GM18520 (cell line): ENCODE measurements around the gene DHRS7B.

ENCODE experiments used
- ATAC-seq: cut with Tn5 transposase; IDR thresholded peaks from one replicate; pipeline ENCODE4 v1.9.1; 2021; ENCODE audit not compliant: unreplicated experiment

Gene DHRS7B

GRCh38 chr17:21233581-21234347 lies 107.0 kb downstream of the DHRS7B start:
- no peak for ATAC-seq

DNA sequence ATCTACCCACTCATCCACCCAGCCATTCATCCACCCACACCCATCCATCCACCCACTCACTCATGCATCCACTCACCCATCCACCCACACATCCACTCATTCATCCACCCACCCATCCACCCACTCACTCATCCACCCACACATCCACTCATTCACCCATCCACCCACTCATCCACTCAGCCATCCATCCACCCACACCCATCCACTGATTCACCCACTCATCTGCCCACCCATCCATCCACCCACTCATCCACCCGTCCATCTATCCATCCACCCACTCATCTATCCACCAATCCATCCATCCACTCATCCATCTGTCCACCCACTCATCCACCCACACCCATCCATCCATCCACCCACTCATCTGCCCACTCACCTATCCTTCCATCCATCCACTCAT lies 109.2 kb downstream of the DHRS7B start:
- no peak for ATAC-seq

DNA sequence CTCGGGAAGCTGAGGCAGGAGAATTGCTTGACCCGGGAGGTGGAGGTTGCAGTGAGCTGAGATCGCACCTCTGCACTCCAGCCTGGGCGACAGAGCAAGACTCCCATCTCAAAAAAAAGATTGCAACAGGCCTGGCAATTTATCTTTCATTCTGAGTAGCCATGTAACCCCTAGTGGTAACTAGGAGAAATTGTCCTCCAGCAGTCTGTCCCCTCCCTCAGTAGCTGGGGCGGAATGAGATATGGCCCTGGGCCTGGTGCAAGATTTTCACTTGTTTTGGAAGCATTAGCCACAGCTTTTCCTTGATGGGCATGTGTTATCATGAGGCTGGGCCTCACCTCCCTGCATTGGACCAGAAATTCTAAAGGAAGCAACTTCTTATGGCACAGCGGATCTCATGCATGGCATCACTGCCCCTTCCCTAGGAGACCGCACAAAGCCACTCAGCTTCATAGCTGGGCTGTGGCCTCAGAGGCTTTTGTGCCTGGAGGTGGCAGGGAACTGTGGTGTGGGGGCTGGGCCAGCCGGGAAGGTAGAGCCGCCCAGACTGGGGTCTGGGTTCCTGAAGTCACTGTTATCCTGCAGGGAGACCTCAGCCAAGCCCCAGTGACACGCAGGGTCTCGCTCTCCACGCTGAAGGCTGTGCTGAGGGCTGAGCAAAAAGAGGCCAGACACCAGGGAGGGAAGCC lies 113.1 kb downstream of the DHRS7B start:
- no peak for ATAC-seq

DNA sequence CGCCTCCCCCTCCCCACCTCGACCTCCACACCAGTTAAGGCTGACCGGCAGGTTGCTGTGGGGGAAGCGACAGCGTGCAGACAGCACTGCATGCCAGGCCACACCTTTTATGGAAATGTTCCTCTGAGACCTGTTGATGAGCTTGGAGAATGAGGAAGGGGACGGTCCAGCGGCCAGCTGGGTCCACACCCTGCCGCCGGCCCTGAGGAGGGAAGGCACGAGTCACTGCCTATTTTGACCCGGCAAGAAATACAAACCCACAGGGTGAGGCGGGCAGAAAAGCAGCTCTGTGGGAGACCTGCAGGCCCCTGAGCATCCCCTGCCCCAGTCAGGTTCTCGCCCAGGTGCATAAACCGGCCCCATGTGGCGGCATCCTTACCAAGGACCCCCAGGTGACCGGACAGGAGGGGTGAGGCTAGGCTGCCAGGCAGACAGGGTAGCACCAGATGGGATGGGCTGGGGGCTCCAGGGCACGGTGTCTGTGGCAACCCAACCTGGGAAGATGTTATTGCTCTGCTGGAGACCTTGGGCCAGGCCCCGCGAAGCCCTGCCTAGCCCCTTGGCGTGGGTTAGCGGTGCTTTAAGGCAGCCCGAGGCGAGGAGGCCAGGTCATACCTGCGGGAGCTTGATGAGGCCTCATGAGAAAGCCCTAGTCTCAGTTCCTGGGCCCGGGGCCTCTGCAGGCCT lies 113.7 kb downstream of the DHRS7B start:
- no peak for ATAC-seq
